Lung (tissue), 12 donors: ENCODE data around the gene P2RX5. TPM values are rescaled to one million over a fixed set of nuclear protein-coding genes. Genes with fewer than 3 reads are reported as not detected.
A peak's percentile ranks its signal among the peaks of the same experiment; 100 is the strongest.

Experiments used
- ATAC-seq: fragments of 200-7000 bp; cut with Tn5 transposase; one replicate; pipeline ENCODE4 v1.9.1; 2020; ENCODE audit warnings: moderate number of reproducible peaks; ENCODE audit not compliant: insufficient read depth, low FRiP score
- DNase-seq, 3 donors: peaks; one replicate each; pipeline ENCODE4 v3.0.0-alpha.2; 2013 to 2017
- H3K27ac ChIP-seq, 2 donors: one replicate each; pipeline ENCODE4 v1.5.1; 2013; ENCODE audit warnings: mild to moderate bottlenecking in 2 of 2, moderate library complexity in 2 of 2, control low read depth in 1 of 2, inconsistent platforms in 1 of 2, low read depth in 1 of 2, low read length in 1 of 2
- H3K27me3 ChIP-seq, 3 donors: one replicate each; pipeline ENCODE4 v1.5.1; 2013; ENCODE audit warnings: low read length in 2 of 3; ENCODE audit not compliant: control insufficient read depth in 3 of 3, insufficient read depth in 3 of 3
- H3K36me3 ChIP-seq, 4 donors: one replicate each; pipeline ENCODE4 v1.5.1; 2013; ENCODE audit warnings: low read length in 4 of 4, mild to moderate bottlenecking in 1 of 4, moderate library complexity in 1 of 4; ENCODE audit not compliant: control insufficient read depth in 4 of 4, insufficient read depth in 4 of 4
- H3K4me1 ChIP-seq, 5 donors: one replicate each; pipeline ENCODE4 v1.5.1; 2013; ENCODE audit warnings: low read length in 5 of 5, mild to moderate bottlenecking in 2 of 5, moderate library complexity in 1 of 5; ENCODE audit not compliant: control insufficient read depth in 5 of 5, insufficient read depth in 5 of 5
- H3K4me3 ChIP-seq: one replicate; pipeline ENCODE4 v1.5.1; 2013; ENCODE audit warnings: mild to moderate bottlenecking, control low read depth, moderate library complexity
- H3K9ac ChIP-seq, 2 donors: one replicate each; pipeline ENCODE4 v1.5.1; 2013; ENCODE audit warnings: low read length in 2 of 2, control low read depth in 1 of 2; ENCODE audit not compliant: insufficient read depth in 1 of 2
- H3K9me3 ChIP-seq, 4 donors: one replicate each; pipeline ENCODE4 v1.5.1; 2013; ENCODE audit warnings: low read length in 3 of 4, mild to moderate bottlenecking in 1 of 4, moderate library complexity in 1 of 4; ENCODE audit not compliant: control insufficient read depth in 4 of 4, insufficient read depth in 3 of 4
- CTCF ChIP-seq: IDR thresholded peaks from 2 replicates; pipeline ENCODE4 v1.5.1; 2012; ENCODE audit warnings: mild to moderate bottlenecking; ENCODE audit errors: control extremely low read depth, extremely low read depth
- WGBS, 2 donors: extraction: QIAGEN DNeasy Blood & Tissue Kit; methylation state at CpG; one replicate each; pipeline ENCODE4 v1.1.7; 2013; 5-methylcytosine and 5-hydroxymethylcytosine counted together
- polyA plus RNA-seq, 2 donors: library from polyadenylated mRNA; stranded (reverse); fragments of 200-250 nt; gene quantifications; one replicate each; pipeline ENCODE4 v1.2.1, GENCODE V29; 2013
- total RNA-seq, 2 donors: library from RNA; depleted of rRNA in 1 of 2; stranded (reverse); fragments of >200 nt in 1 of 2; gene quantifications; one replicate each; pipeline ENCODE4 v1.2.1, GENCODE V29; 2014 to 2021
- donor health status: control.
- donor health status: control.
- donor health status: Bipolar disorder and iron deficiency.
- donor health status: healthy.
- donor health status: DM: yes; HTN: yes; CAD: no.

P2RX5 gene
- total and polyA plus RNA-seq, 4 donors, result 1.3 to 4.7 (median 3.3) TPM

DNA sequence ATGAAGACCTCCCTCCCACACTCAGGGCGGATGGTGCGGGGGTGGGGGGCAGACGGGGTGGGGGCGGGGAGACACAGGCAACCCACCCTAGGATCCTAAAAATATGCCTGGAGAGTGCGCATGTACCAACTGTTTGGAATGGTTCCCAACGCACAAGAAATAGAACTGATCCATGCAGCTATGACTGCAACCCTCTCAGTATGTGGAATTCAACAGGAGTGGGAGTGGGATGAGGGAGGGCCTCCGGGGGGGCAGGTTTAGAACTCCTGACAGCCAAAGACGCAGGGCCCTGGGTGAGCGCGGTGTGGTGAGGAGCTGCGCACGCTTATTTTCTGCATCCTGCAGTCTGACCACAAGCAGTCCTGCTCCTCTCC lies 1.1 kb upstream of the P2RX5 start:
- Histone ChIP-seq H3K9me3 (peaks cover 0 to 10% (median 3%) of the 10 kb centered on the region in 4 donors), H3K27me3 (peaks cover 0 to 57% (median 36%) of the 10 kb centered on the region in 3 donors), H3K4me1 (peaks cover 0 to 7% (median 0%) of the 10 kb centered on the region in 5 donors), H3K27ac (no peak overlapping the region), H3K9ac (no peak overlapping the region), H3K4me3 (no peak overlapping the region), H3K36me3 (no peaks in the 10 kb centered on the region)
- DNase-seq (no peak), ATAC-seq (no peak)
- 51 to 64% methylated on average over 11 to 12 of the region's 12 CpGs for WGBS, 2 donors
- TF ChIP-seq CTCF, result no peak

DNA sequence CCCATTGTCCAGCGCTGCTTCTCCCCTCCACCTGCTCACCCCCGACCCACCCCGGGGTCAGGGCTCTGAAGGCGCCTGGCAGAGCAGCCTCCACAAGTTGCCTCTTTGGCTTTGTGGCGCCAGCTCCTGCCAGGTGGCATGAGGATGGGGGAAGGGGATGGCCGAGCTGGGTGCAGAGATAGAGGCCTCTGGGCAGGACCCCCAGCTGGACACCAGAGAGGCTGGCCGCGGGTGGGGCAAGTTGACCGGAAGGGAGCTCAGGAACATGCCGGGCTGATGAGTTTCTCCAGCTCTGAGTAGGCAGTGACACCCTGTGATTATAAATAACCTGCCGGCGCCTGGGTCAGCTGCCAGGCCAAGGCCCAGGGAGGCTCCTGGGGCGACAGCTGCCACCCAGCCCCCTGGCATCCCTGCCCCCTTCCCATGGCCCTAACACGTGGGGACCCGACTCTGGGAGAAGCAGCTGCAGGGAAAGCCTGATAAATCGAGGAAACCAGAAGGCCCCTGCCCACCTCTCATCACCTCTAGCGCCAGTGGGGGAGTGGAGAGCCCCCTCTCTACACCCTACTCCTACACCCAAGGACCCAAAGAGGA lies 729 bp downstream of the P2RX5 start:
- WGBS, 2 donors, result 16 to 17% methylated on average over 16 to 17 of the region's 17 CpGs
- Histone ChIP-seq H3K36me3 (no peaks in the 10 kb centered on the region), H3K9me3 (peaks cover 0 to 10% (median 3%) of the 10 kb centered on the region in 4 donors), H3K9ac (no peak overlapping the region), H3K4me3 (no peak overlapping the region), H3K4me1 (peaks cover 0 to 7% (median 0%) of the 10 kb centered on the region in 5 donors), H3K27me3 (peaks cover 3 to 57% (median 36%) of the 10 kb centered on the region in 3 donors), H3K27ac (peak overlapping the region in 1 of 2 donors; percentile 84)
- peak; percentile 3 for ATAC-seq
- TF ChIP-seq CTCF, result no peak
- DNase-seq, result no peak

- no peak for DNase-seq
- 76 to 82% methylated on average over 9 of the region's 9 CpGs for WGBS, 2 donors
- Histone ChIP-seq H3K4me1 (peaks cover 0 to 7% (median 0%) of the 10 kb centered on the region in 5 donors), H3K9me3 (peaks cover 0 to 10% (median 3%) of the 10 kb centered on the region in 4 donors), H3K4me3 (no peak overlapping the region), H3K9ac (no peak overlapping the region), H3K27me3 (peaks cover 3 to 59% (median 36%) of the 10 kb centered on the region in 3 donors), H3K36me3 (no peaks in the 10 kb centered on the region), H3K27ac (no peak overlapping the region)
- no peak for TF ChIP-seq CTCF
- no peak for ATAC-seq
Measured at GRCh38 chr17:3693829-3694231, 2.1 kb downstream of the P2RX5 start.
